Testis (tissue), 3 donors: ENCODE data around the gene CACNA1D. TPM values are rescaled to one million over a fixed set of nuclear protein-coding genes. Genes with fewer than 3 reads are reported as not detected.

Source experiments
- DNase-seq: peaks from one replicate; pipeline ENCODE4 v3.0.0-alpha.2; 2019
- H3K27ac ChIP-seq, 2 donors: fragments of 200-600 bp; sonication (generic); one replicate each; pipeline ENCODE4 v1.5.1; 2019
- H3K27me3 ChIP-seq: fragments of 200-600 bp; sonication (generic); one replicate; pipeline ENCODE4 v1.5.1; 2019
- H3K36me3 ChIP-seq: fragments of 200-600 bp; sonication (generic); one replicate; pipeline ENCODE4 v1.5.1; 2017; ENCODE audit warnings: low read depth; ENCODE audit errors: missing control alignments
- H3K4me1 ChIP-seq: fragments of 200-600 bp; sonication (generic); one replicate; pipeline ENCODE4 v1.5.1; 2019
- H3K4me3 ChIP-seq, 2 donors: fragments of 200-600 bp; sonication (generic); one replicate each; pipeline ENCODE4 v1.5.1; 2017 to 2019
- H3K9me3 ChIP-seq: fragments of 200-600 bp; sonication (generic); one replicate; pipeline ENCODE4 v1.5.1; 2017
- CTCF ChIP-seq, 3 experiments: fragments of 450-650 bp in 2 of 3; fragments of 200-600 bp in 1 of 3; sonication (generic) in 1 of 3; IDR thresholded peaks; one replicate each; pipeline ENCODE4 v1.5.1; 2016 to 2019; ENCODE audit warnings: antibody characterized with exemption in 3 of 3, mild to moderate bottlenecking in 2 of 3, moderate library complexity in 1 of 3
- POLR2A ChIP-seq: fragments of 450-650 bp; IDR thresholded peaks from one replicate; pipeline ENCODE4 v1.6.1; 2017; ENCODE audit warnings: antibody characterized with exemption, mild to moderate bottlenecking, moderate library complexity
- WGBS, 2 donors: methylation state at CpG; one replicate each; pipeline ENCODE4 v1.1.5; 2018; 5-methylcytosine and 5-hydroxymethylcytosine counted together
- intact Hi-C: fragments of 100-400 bp; cut with DNase I; formaldehyde crosslinking; loops from one replicate; pipeline ENCODE4 v1.15.1; 2023; ENCODE audit warnings: low total_unique reads
- polyA plus RNA-seq: library from polyadenylated mRNA; stranded (reverse); fragments of 350-450 nt; fragmentation: Illumina TruSeq; extraction: RNeasy Lipid Tissue Mini Kit (QIAGEN cat#74804); gene quantifications from one replicate; pipeline ENCODE4 v1.2.3, GENCODE V29; 2014; ENCODE audit warnings: low read depth, low replicate concordance; ENCODE audit not compliant: insufficient read depth
- total RNA-seq, 2 donors: library from RNA; depleted of rRNA; stranded (reverse); fragments of >200 nt; gene quantifications; one replicate each; pipeline ENCODE4 v1.2.3, GENCODE V29; 2016

The CACNA1D gene
- total and polyA plus RNA-seq, 3 donors from 2014 or later = 8.0 to 39.0 (median 37.6) TPM

GRCh38 chr3:53645754-53646153 is 151.3 kb downstream of the CACNA1D start:
- no peak overlapping the region for H3K4me3 ChIP-seq
- 75 to 77% methylated on average over 3 of the region's 3 CpGs for WGBS, 2 donors
- no peaks in the 10 kb centered on the region for H3K36me3 ChIP-seq
- no peak overlapping the region for H3K27ac ChIP-seq
- no peak for DNase-seq
- H3K27me3 ChIP-seq = no peaks in the 10 kb centered on the region
- TF ChIP-seq CTCF (IDR thresholded peaks at IDR 0.05) = no peak
- no peak for TF ChIP-seq POLR2A
- peaks cover 5% of the 10 kb centered on the region for H3K4me1 ChIP-seq
- intact Hi-C loops = no loop called here
- no peaks in the 10 kb centered on the region for H3K9me3 ChIP-seq

- Histone ChIP-seq H3K27ac (no peak overlapping the region), H3K27me3 (no peaks in the 10 kb centered on the region), H3K36me3 (no peaks in the 10 kb centered on the region), H3K4me1 (peaks cover 5% of the 10 kb centered on the region), H3K4me3 (no peak overlapping the region), H3K9me3 (no peaks in the 10 kb centered on the region)
- no peak for DNase-seq
- intact Hi-C loops = no loop called here
- WGBS, 2 donors = 69 to 95% methylated on average over 3 of the region's 3 CpGs
- TF ChIP-seq CTCF (IDR thresholded peaks at IDR 0.05) (no peak), POLR2A (no peak)
These were observed 152.3 kb downstream of the CACNA1D start for GRCh38 chr3:53646723-53647122.

GRCh38 chr3:53649816-53650215 is 155.4 kb downstream of the CACNA1D start:
- H3K4me3 ChIP-seq = no peak overlapping the region
- no peaks in the 10 kb centered on the region for H3K36me3 ChIP-seq
- H3K4me1 ChIP-seq = peaks cover 5% of the 10 kb centered on the region
- 82 to 88% methylated on average over 4 of the region's 4 CpGs for WGBS, 2 donors
- intact Hi-C loops = no loop called here
- TF ChIP-seq CTCF (IDR thresholded peaks at IDR 0.05) (no peak), POLR2A (no peak)
- no peaks in the 10 kb centered on the region for H3K27me3 ChIP-seq
- no peak overlapping the region for H3K27ac ChIP-seq
- DNase-seq = no peak
- H3K9me3 ChIP-seq = no peaks in the 10 kb centered on the region

- Histone ChIP-seq H3K4me3 (no peak overlapping the region), H3K9me3 (no peaks in the 10 kb centered on the region), H3K36me3 (no peaks in the 10 kb centered on the region), H3K27me3 (no peaks in the 10 kb centered on the region), H3K27ac (no peak overlapping the region), H3K4me1 (peaks cover 5% of the 10 kb centered on the region)
- intact Hi-C loops = no loop called here
- no peak for TF ChIP-seq POLR2A
- TF ChIP-seq CTCF (IDR thresholded peaks at IDR 0.05) = no peak
- 70 to 87% methylated on average over 5 of the region's 5 CpGs for WGBS, 2 donors
- no peak for DNase-seq
These were observed 156.0 kb downstream of the CACNA1D start for GRCh38 chr3:53650424-53650823.

- Histone ChIP-seq H3K9me3 (no peaks in the 10 kb centered on the region), H3K27me3 (no peaks in the 10 kb centered on the region), H3K4me1 (peaks cover 5% of the 10 kb centered on the region), H3K36me3 (no peaks in the 10 kb centered on the region), H3K4me3 (no peak overlapping the region), H3K27ac (no peak overlapping the region)
- no peak for TF ChIP-seq POLR2A
- no peak for TF ChIP-seq CTCF (IDR thresholded peaks at IDR 0.05)
- intact Hi-C loops = no loop called here
- WGBS, 2 donors = 77 to 80% methylated on average over 5 of the region's 5 CpGs
- DNase-seq = no peak
These were observed 156.7 kb downstream of the CACNA1D start for GRCh38 chr3:53650928-53651661.
